GM18870 (cell line): ENCODE results near the gene WDR59.
"Not testable (repeated sequence)": the region's sequence is repeated elsewhere in the genome, so short reads cannot be mapped to it uniquely, and the experiment has no call there.

Source experiments
- ATAC-seq: cut with Tn5 transposase; IDR thresholded peaks from one replicate; pipeline ENCODE4 v1.9.1; 2021; ENCODE audit warnings: moderate library complexity; ENCODE audit not compliant: unreplicated experiment

WDR59 gene

GRCh38 chr16:74867281-74867849 is 117.6 kb downstream of the WDR59 start:
- no peak for ATAC-seq

GRCh38 chr16:74865922-74866598 is 118.9 kb downstream of the WDR59 start:
- no peak for ATAC-seq

- peak; percentile 78 for ATAC-seq
Observed at GRCh38 chr16:74862743-74863244, 122.1 kb downstream of the WDR59 start.

GRCh38 chr16:74852500-74852875 is 132.4 kb downstream of the WDR59 start:
- no peak for ATAC-seq

- ATAC-seq = no peak
Observed at GRCh38 chr16:74850027-74850426, 134.9 kb downstream of the WDR59 start.

GRCh38 chr16:74847202-74847601 is 137.7 kb downstream of the WDR59 start:
- no peak for ATAC-seq

- no peak for ATAC-seq
Observed at GRCh38 chr16:74846714-74847113, 138.2 kb downstream of the WDR59 start.

GRCh38 chr16:74844041-74844980 is 140.6 kb downstream of the WDR59 start:
- no peak for ATAC-seq

GRCh38 chr16:74843381-74844035 is 141.4 kb downstream of the WDR59 start:
- not testable (repeated sequence) for ATAC-seq

- ATAC-seq = no peak
Observed at GRCh38 chr16:74842413-74842812, 142.5 kb downstream of the WDR59 start.

GRCh38 chr16:74841904-74842303 is 143.0 kb downstream of the WDR59 start:
- no peak for ATAC-seq

GRCh38 chr16:74841469-74841868 is 143.5 kb downstream of the WDR59 start:
- no peak for ATAC-seq

GRCh38 chr16:74837056-74837455 is 147.9 kb downstream of the WDR59 start:
- ATAC-seq = no peak

- ATAC-seq = no peak
Observed at GRCh38 chr16:74836111-74836671, 148.7 kb downstream of the WDR59 start.

- ATAC-seq = no peak
Observed at GRCh38 chr16:74832228-74832627, 152.7 kb downstream of the WDR59 start.

- ATAC-seq = no peak
Observed at GRCh38 chr16:74831467-74831866, 153.5 kb downstream of the WDR59 start.

- no peak for ATAC-seq
Observed at GRCh38 chr16:74830648-74831047, 154.3 kb downstream of the WDR59 start.

- no peak for ATAC-seq
Observed at GRCh38 chr16:74829637-74830036, 155.3 kb downstream of the WDR59 start.

GRCh38 chr16:74825941-74826340 is 159.0 kb downstream of the WDR59 start:
- ATAC-seq = no peak

- no peak for ATAC-seq
Observed at GRCh38 chr16:74825016-74825415, 159.9 kb downstream of the WDR59 start.
